HepG2 (cell line): ENCODE results near the gene SIAE. TPM values are rescaled to one million over a fixed set of nuclear protein-coding genes. Genes with fewer than 3 reads are reported as not detected.

Experiments
- ATAC-seq: fragments of 200-7000 bp; cut with Tn5 transposase; 3 replicates; pipeline ENCODE4 v1.9.1; 2020; ENCODE audit warnings: mild to moderate bottlenecking, moderate library complexity
- BruUV-seq: library from RNA; stranded (reverse); fragments of 400-500 nt; replicated peaks from 2 replicates; lab custom pipeline; 2021; lab: Mats Ljungman, UMichigan
- CTCF ChIA-PET: fragments of 300-600 bp; formaldehyde crosslinking; extraction: SDS; loops from one replicate; lab custom pipeline; 2021; ENCODE audit warnings: low total read pairs, inconsistent platforms, low intra/inter-chr PET ratio; lab: Yijun Ruan, JAX
- POLR2A ChIA-PET: fragments of 350-600 bp; sonication (Branson Sonifier 250); formaldehyde crosslinking; loops from one replicate; lab custom pipeline; 2020; ENCODE audit warnings: antibody characterized with exemption, inconsistent platforms; lab: Yijun Ruan, JAX
- DNase-seq: peaks from one replicate; pipeline ENCODE4 v3.0.0-alpha.2; 2015; ENCODE audit warnings: low spot score
- FAIRE-seq: peaks from 3 replicates; lab custom pipeline; 2011; peaks lifted over from hg19 to GRCh38; lab: Jason Lieb, UNC
- H2AFZ ChIP-seq: one replicate; pipeline ENCODE4 v1.6.1; 2011; ENCODE audit warnings: low read length, inconsistent platforms
- H3K27ac ChIP-seq: fragments of 300-600 bp; 3 replicates; pipeline ENCODE4 v1.8.0; 2011; ENCODE audit warnings: mixed run types, mild to moderate bottlenecking, mixed read lengths, low read length, inconsistent platforms; ENCODE audit not compliant: insufficient read depth; ENCODE audit errors: extremely low read length
- H3K27me3 ChIP-seq, 2 experiments: fragments of 200-600 bp in 1 of 2; 2 replicates in 1 of 2; 3 replicates in 1 of 2; pipeline versions ENCODE4 v1.6.0 to v1.8.0; 2011; ENCODE audit warnings: low read length in 2 of 2, mild to moderate bottlenecking in 2 of 2, moderate library complexity in 2 of 2, inconsistent platforms in 1 of 2; ENCODE audit not compliant: insufficient read depth in 2 of 2, control insufficient read depth in 1 of 2
- H3K36me3 ChIP-seq, 2 experiments: fragments of 200-600 bp in 1 of 2; replicated peaks in 1 of 2; 2 replicates in 1 of 2; 3 replicates in 1 of 2; pipeline versions ENCODE4 v1.5.1 to v1.8.0; 2011; ENCODE audit warnings: low read length in 2 of 2, inconsistent platforms in 1 of 2; ENCODE audit not compliant: insufficient read depth in 2 of 2, control insufficient read depth in 1 of 2
- H3K4me1 ChIP-seq: 2 replicates; pipeline ENCODE4 v1.5.1; 2012; ENCODE audit warnings: low read length, inconsistent platforms; ENCODE audit not compliant: insufficient read depth
- H3K4me2 ChIP-seq: 2 replicates; pipeline ENCODE4 v1.6.0; 2011; ENCODE audit warnings: low read depth, low read length, inconsistent platforms
- H3K4me3 ChIP-seq, 3 experiments: fragments of 200-600 bp in 1 of 3; sonication (generic), shearing (Covaris generic) in 1 of 3; replicated peaks in 1 of 3; 2 replicates each; pipeline ENCODE4 v1.5.1; 2011 to 2016; ENCODE audit warnings: low read length in 3 of 3, inconsistent platforms in 2 of 3, low read depth in 2 of 3, mild to moderate bottlenecking in 2 of 3, control low read depth in 1 of 3, mixed read lengths in 1 of 3; ENCODE audit not compliant: insufficient read depth in 1 of 3
- H3K79me2 ChIP-seq: one replicate; pipeline ENCODE4 v1.6.1; 2011; ENCODE audit warnings: low read length, inconsistent platforms; ENCODE audit not compliant: insufficient read depth
- H3K9ac ChIP-seq: 2 replicates; pipeline ENCODE4 v1.6.0; 2011; ENCODE audit warnings: mild to moderate bottlenecking, low read depth, low read length, inconsistent platforms; ENCODE audit not compliant: insufficient read depth
- H3K9me3 ChIP-seq: 2 replicates; pipeline ENCODE4 v1.5.1; 2012; ENCODE audit warnings: mild to moderate bottlenecking, low read length
- H4K20me1 ChIP-seq: 2 replicates; pipeline ENCODE4 v1.6.0; 2011; ENCODE audit warnings: inconsistent platforms, mild to moderate bottlenecking, low read length, moderate library complexity; ENCODE audit not compliant: insufficient read depth
- BRF2 ChIP-seq: sonication (generic); formaldehyde crosslinking; IDR thresholded peaks from 2 replicates; pipeline ENCODE4 v1.8.1; 2022; ENCODE audit warnings: mild to moderate bottlenecking, missing genetic modification reagents
- CBX1 ChIP-seq: IDR thresholded peaks from one replicate; pipeline ENCODE4 v1.6.1; 2016; ENCODE audit warnings: antibody characterized with exemption, low read depth
- CERS6 ChIP-seq: sonication (generic); formaldehyde crosslinking; IDR thresholded peaks from 2 replicates; pipeline ENCODE4 v1.5.0; 2020; ENCODE audit warnings: missing genetic modification reagents
- CHD2 ChIP-seq: IDR thresholded peaks from 2 replicates; pipeline ENCODE4 v1.6.1; 2011; ENCODE audit warnings: low read depth, low read length, improper control_type of control experiment
- CHD4 ChIP-seq: fragments of 200-600 bp; sonication (generic); IDR thresholded peaks from 2 replicates; pipeline ENCODE4 v1.7.0; 2017; ENCODE audit warnings: mild to moderate bottlenecking, low read length, borderline replicate concordance
- DNMT3B ChIP-seq: conservative IDR thresholded peaks from 2 replicates; pipeline ENCODE4 v1.6.1; 2016; ENCODE audit warnings: missing biosample characterization, control low read depth
- DR1 ChIP-seq: sonication (generic); formaldehyde crosslinking; IDR thresholded peaks from 2 replicates; pipeline ENCODE4 v1.8.0; 2021; ENCODE audit warnings: mild to moderate bottlenecking, missing genetic modification reagents, inconsistent platforms
- GTF2F1 ChIP-seq: fragments of 150-350 bp; IDR thresholded peaks from 2 replicates; pipeline ENCODE4 v1.6.1; 2014; ENCODE audit warnings: low read length
- NKX3-1 ChIP-seq: sonication (generic); formaldehyde crosslinking; IDR thresholded peaks from 2 replicates; pipeline ENCODE4 v1.5.0; 2020; ENCODE audit warnings: missing genetic modification reagents
- PHF5A ChIP-seq: IDR thresholded peaks from one replicate; pipeline ENCODE4 v1.6.1; 2018; ENCODE audit warnings: low read depth, missing genetic modification reagents; ENCODE audit not compliant: unreplicated experiment
- SRSF4 ChIP-seq: fragments of 200-400 bp; formaldehyde crosslinking; IDR thresholded peaks from one replicate; pipeline ENCODE4 v1.6.1; 2018; ENCODE audit warnings: mild to moderate bottlenecking, low read depth, low read length, moderate library complexity; ENCODE audit not compliant: poor library complexity, severe bottlenecking
- SRSF9 ChIP-seq: fragments of 200-400 bp; formaldehyde crosslinking; IDR thresholded peaks from 2 replicates; pipeline ENCODE4 v1.6.1; 2018; ENCODE audit warnings: borderline replicate concordance, mild to moderate bottlenecking, low read depth, low read length; ENCODE audit not compliant: insufficient read depth, poor library complexity, severe bottlenecking
- ZNF17 ChIP-seq: sonication (generic); formaldehyde crosslinking; IDR thresholded peaks from 2 replicates; pipeline ENCODE4 v1.5.0; 2020; ENCODE audit warnings: mild to moderate bottlenecking, missing genetic modification reagents
- ZNF205 ChIP-seq: IDR thresholded peaks from 2 replicates; pipeline ENCODE4 v1.6.1; 2018; ENCODE audit warnings: missing biosample characterization, missing genetic modification reagents
- ZNF501 ChIP-seq: sonication (generic); formaldehyde crosslinking; IDR thresholded peaks from 2 replicates; pipeline ENCODE4 v1.5.1; 2020; ENCODE audit warnings: mild to moderate bottlenecking, moderate library complexity, missing genetic modification reagents
- ZNF512B ChIP-seq: sonication (generic); formaldehyde crosslinking; IDR thresholded peaks from 2 replicates; pipeline ENCODE4 v1.5.1; 2020; ENCODE audit warnings: missing genetic modification reagents, mild to moderate bottlenecking, borderline replicate concordance
- ZNF557 ChIP-seq: sonication (generic); formaldehyde crosslinking; IDR thresholded peaks from 2 replicates; pipeline ENCODE4 v1.4.0; 2020; ENCODE audit warnings: missing genetic modification reagents
- ZNF672 ChIP-seq: sonication (generic); formaldehyde crosslinking; IDR thresholded peaks from 2 replicates; pipeline ENCODE4 v1.8.1; 2022; ENCODE audit warnings: missing genetic modification reagents
- WGBS: methylation state at CpG from one replicate; pipeline ENCODE4 v1.1.6; 2017; ENCODE audit warnings: low lambda C conversion rate; 5-methylcytosine and 5-hydroxymethylcytosine counted together
- in situ Hi-C: cut with HindIII; loops from 2 replicates; pipeline ENCODE4 v1.10.0; 2017; ENCODE audit warnings: low pct_unique_long_range_greater_than_20kb; ENCODE audit not compliant: extremely low pct_ligation_motif_present
- intact Hi-C: fragments of 100-400 bp; cut with micrococcal nuclease; formaldehyde crosslinking; loops from one replicate; pipeline ENCODE4 v1.10.0; 2022; ENCODE audit not compliant: unreplicated experiment
- polyA plus RNA-seq, 8 experiments: library from polyadenylated mRNA; depleted of rRNA in 3 of 8; stranded (reverse) in 7 of 8; unstranded in 1 of 8; fragments of >200 nt; fragmentation: Illumina TruSeq in 4 of 8; extraction: Trizol in 4 of 8; gene quantifications; 2 replicates each; pipeline versions ENCODE4 v1.2.1 to v1.2.3, GENCODE V29; 2011 to 2016; ENCODE audit warnings: low read depth in 4 of 8, missing spikeins in 1 of 8, mixed read lengths in 1 of 8; ENCODE audit not compliant: insufficient read depth in 1 of 8
- total RNA-seq, 5 experiments: library from RNA; depleted of rRNA; stranded (reverse); fragments of >200 nt; fragmentation: Illumina TruSeq; extraction: Trizol; gene quantifications; 2 replicates each; pipeline ENCODE4 v1.2.3, GENCODE V29; 2016; ENCODE audit warnings: low read depth in 1 of 5

SIAE gene
- total and polyA plus RNA-seq, 2 of the 13 experiments (the other 11 are each of a cell fraction or from before 2014, with no cell fraction given), result 7.0 to 22.4 TPM

GRCh38 chr11:124643605-124644425, 29.7 kb downstream of the SIAE start:
- H2AFZ ChIP-seq, result no peak overlapping the region
- DNase-seq (no peak), FAIRE-seq (no peak), ATAC-seq (no peak)
- no peak overlapping the region for H3K27ac ChIP-seq
- no TSS peak for BruUV-seq
- in situ Hi-C loops, result loop anchor here (5.0 to 10.0 kb wide), 2 partner anchors 193 to 221 kb away; partner anchors contain the start of gene ROBO3
- no peaks in the 10 kb centered on the region for H4K20me1 ChIP-seq
- WGBS, result 13% methylated on average over 3 of the region's 3 CpGs
- TF ChIP-seq GTF2F1, result no peak
- TF ChIP-seq DR1 (CRISPR knock-in tag), result no peak
- no peak for TF ChIP-seq DNMT3B
- no peak for TF ChIP-seq CHD4
- TF ChIP-seq PHF5A, result no peak
- no peak for TF ChIP-seq ZNF205 (CRISPR knock-in tag)
- TF ChIP-seq ZNF672 (CRISPR knock-in tag), result no peak
- TF ChIP-seq CHD2, result no peak
- no peak for TF ChIP-seq BRF2
- no peak for TF ChIP-seq SRSF4
- TF ChIP-seq ZNF17 (CRISPR knock-in tag), result no peak
- TF ChIP-seq CBX1, result no peak
- no peak for TF ChIP-seq NKX3-1
- no peak for TF ChIP-seq SRSF9
- TF ChIP-seq ZNF512B (CRISPR knock-in tag), result no peak
- no peak for TF ChIP-seq ZNF557 (CRISPR knock-in tag)
- no peak for TF ChIP-seq ZNF501 (CRISPR knock-in tag)
- no peak for TF ChIP-seq CERS6
- H3K4me2 ChIP-seq, result no peak overlapping the region
- peaks cover 7% of the 10 kb centered on the region for H3K4me1 ChIP-seq
- POLR2A ChIA-PET, result interaction anchor here (1.1 kb wide), 1 partner anchor 20 kb away, joined by 5 read pairs; no protein-coding TSS in a partner anchor
- H3K27me3 ChIP-seq, result no peaks in the 10 kb centered on the region
- H3K4me3 ChIP-seq, result no peak overlapping the region
- intact Hi-C loops, result loop anchor here (1.0 kb wide), 2 partner anchors 193 to 223 kb away; no protein-coding TSS in a partner anchor
- H3K9ac ChIP-seq, result no peak overlapping the region
- no peaks in the 10 kb centered on the region for H3K79me2 ChIP-seq
- CTCF ChIA-PET, result interaction anchor here (1.6 to 2.2 kb wide), 2 partner anchors 193 to 223 kb away, joined by 17 to 18 read pairs; no protein-coding TSS in a partner anchor
- H3K36me3 ChIP-seq, result no peaks in the 10 kb centered on the region
- no peaks in the 10 kb centered on the region for H3K9me3 ChIP-seq
